GM19023 (cell line): Measurements from ENCODE around the gene RAE1.
"Not testable (repeated sequence)": the region's sequence is repeated elsewhere in the genome, so short reads cannot be mapped to it uniquely, and the experiment has no call there.

Experiments
- ATAC-seq: cut with Tn5 transposase; IDR thresholded peaks from one replicate; pipeline ENCODE4 v1.9.1; 2021; ENCODE audit warnings: mild to moderate bottlenecking, moderate library complexity; ENCODE audit not compliant: unreplicated experiment

The RAE1 gene

GRCh38 chr20:57326667-57327455, 24.2 kb upstream of the RAE1 start:
- ATAC-seq = no peak

- no peak for ATAC-seq
Observed at GRCh38 chr20:57327820-57328219, 23.2 kb upstream of the RAE1 start.

GRCh38 chr20:57329608-57330221, 21.3 kb upstream of the RAE1 start, which contains the start of gene SPO11:
Gene SPO11, plus strand, starts transcription at chr20:57329803. Its CDS starts 65 bp downstream, at chr20:57329868.
- no peak for ATAC-seq

GRCh38 chr20:57330998-57331397, 20.1 kb upstream of the RAE1 start:
- ATAC-seq = no peak

- no peak for ATAC-seq
Observed at GRCh38 chr20:57332105-57333089, 18.7 kb upstream of the RAE1 start.

- no peak for ATAC-seq
Observed at GRCh38 chr20:57335392-57335791, 15.7 kb upstream of the RAE1 start.

GRCh38 chr20:57341663-57342062, 9.4 kb upstream of the RAE1 start:
- no peak for ATAC-seq

- ATAC-seq = no peak
Observed at GRCh38 chr20:57342829-57343228, 8.2 kb upstream of the RAE1 start.

- ATAC-seq = no peak
Observed at GRCh38 chr20:57346477-57346876, 4.6 kb upstream of the RAE1 start.

- ATAC-seq = no peak
Observed at GRCh38 chr20:57347393-57347792, 3.7 kb upstream of the RAE1 start.

- not testable (repeated sequence) for ATAC-seq
Observed at GRCh38 chr20:57348200-57348921, 2.7 kb upstream of the RAE1 start.

- not testable (repeated sequence) for ATAC-seq
Observed at GRCh38 chr20:57348922-57349574, 2.0 kb upstream of the RAE1 start.

GRCh38 chr20:57350081-57350710, 859 bp upstream of the RAE1 start:
- no peak for ATAC-seq

GRCh38 chr20:57350726-57351041, 371 bp upstream of the RAE1 start:
- not testable (repeated sequence) for ATAC-seq

- ATAC-seq = no peak
Observed at GRCh38 chr20:57352305-57352704, 1.2 kb downstream of the RAE1 start.

- ATAC-seq = no peak
Observed at GRCh38 chr20:57353351-57353750, 2.3 kb downstream of the RAE1 start.

GRCh38 chr20:57361517-57361916, 10.5 kb downstream of the RAE1 start:
- ATAC-seq = no peak

GRCh38 chr20:57364451-57364850, 13.4 kb downstream of the RAE1 start:
- no peak for ATAC-seq

- no peak for ATAC-seq
Observed at GRCh38 chr20:57369596-57369995, 18.5 kb downstream of the RAE1 start.

GRCh38 chr20:57370316-57370715, 19.3 kb downstream of the RAE1 start:
- ATAC-seq = no peak
